Testis (tissue), 2 donors: ENCODE data around the gene STOX2.

Experiments used
- POLR2A ChIP-seq: fragments of 450-650 bp; IDR thresholded peaks from one replicate; pipeline ENCODE4 v1.6.1; 2017; ENCODE audit warnings: antibody characterized with exemption, mild to moderate bottlenecking, moderate library complexity
- TF ChIP-seq, protein P1 (sequence below), 3 experiments: fragments of 450-650 bp in 2 of 3; fragments of 200-600 bp in 1 of 3; sonication (generic) in 1 of 3; IDR thresholded peaks; one replicate each; pipeline ENCODE4 v1.5.1; 2016 to 2019; ENCODE audit warnings: antibody characterized with exemption in 3 of 3, mild to moderate bottlenecking in 2 of 3, moderate library complexity in 1 of 3

DNA sequence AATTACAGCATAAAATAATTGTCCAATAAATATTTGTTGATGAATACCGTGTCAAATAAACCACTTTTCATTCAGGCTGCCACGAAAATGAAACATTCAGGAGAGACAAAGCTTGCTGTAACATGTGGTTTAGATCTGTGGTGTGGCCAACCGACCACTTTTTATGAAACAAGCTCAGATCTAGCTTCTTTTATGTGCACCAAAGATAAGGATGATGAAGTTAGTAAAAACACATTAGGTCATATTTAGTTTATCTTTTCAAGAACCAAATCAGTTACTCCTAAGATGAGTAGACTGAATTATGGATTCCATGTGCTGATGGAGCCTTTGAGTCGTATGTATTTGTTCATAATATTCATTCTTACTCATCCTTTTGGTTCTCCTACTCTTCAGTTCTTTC, 35.8 kb downstream of the STOX2 start:
- TF ChIP-seq, protein P1, sequence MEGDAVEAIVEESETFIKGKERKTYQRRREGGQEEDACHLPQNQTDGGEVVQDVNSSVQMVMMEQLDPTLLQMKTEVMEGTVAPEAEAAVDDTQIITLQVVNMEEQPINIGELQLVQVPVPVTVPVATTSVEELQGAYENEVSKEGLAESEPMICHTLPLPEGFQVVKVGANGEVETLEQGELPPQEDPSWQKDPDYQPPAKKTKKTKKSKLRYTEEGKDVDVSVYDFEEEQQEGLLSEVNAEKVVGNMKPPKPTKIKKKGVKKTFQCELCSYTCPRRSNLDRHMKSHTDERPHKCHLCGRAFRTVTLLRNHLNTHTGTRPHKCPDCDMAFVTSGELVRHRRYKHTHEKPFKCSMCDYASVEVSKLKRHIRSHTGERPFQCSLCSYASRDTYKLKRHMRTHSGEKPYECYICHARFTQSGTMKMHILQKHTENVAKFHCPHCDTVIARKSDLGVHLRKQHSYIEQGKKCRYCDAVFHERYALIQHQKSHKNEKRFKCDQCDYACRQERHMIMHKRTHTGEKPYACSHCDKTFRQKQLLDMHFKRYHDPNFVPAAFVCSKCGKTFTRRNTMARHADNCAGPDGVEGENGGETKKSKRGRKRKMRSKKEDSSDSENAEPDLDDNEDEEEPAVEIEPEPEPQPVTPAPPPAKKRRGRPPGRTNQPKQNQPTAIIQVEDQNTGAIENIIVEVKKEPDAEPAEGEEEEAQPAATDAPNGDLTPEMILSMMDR (IDR thresholded peaks at IDR 0.05) = no peak
- TF ChIP-seq POLR2A = no peak
